ENCODE results near the gene SP1. TPM values are rescaled to one million over a fixed set of nuclear protein-coding genes. Genes with fewer than 3 reads are reported as not detected.

The SP1 gene
- total and polyA plus RNA-seq, 4 experiments from 2014 or later = 4.3 to 110 (median 59.7) TPM

DNA sequence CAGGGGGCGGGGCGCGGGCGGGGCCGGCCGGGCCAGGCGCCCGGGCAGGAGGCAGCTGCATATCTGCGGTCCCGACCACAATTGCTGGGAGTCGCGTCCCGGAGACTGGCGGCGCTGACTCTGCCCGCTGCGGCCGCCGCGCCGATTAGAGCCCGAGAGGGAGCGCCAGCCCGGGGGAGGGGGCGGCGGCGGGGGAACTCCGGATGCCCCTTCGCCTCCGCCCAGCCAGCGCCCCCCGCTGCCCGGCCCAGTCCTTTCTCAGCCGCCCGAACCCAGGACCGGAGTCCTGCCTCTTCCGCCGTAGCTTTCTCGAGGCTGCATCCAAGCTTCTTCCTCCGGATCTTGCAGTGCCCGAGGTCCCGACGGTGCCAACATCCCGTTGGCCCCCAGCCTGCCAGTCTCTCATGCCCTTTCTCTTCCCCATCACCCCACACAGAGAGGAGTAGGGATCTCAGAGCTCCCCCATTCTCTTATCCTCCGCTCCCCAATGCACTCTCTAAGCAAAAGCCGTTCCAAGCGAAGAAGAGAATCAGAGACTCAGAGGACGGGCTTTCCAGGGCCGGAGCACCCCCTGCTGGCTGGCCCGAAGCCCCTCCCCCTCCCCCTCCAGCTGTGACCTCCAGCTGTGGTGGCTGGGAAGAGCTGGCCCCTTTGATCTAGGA, 35.0 kb upstream of the SP1 start:
- H3K27me3 Mint-ChIP-seq = no peaks in the 10 kb centered on the region
- no peaks in the 10 kb centered on the region for H3K36me3 Mint-ChIP-seq
- Histone ChIP-seq H3K27me3 (ENCODE audit: insufficient read depth, low read length) (no peaks in the 10 kb centered on the region), H3K27ac (ENCODE audit: low read depth, low read length) (peak overlapping the region; percentile 44), H3K4me3 (ENCODE audit: low read length in 2 of 2) (peak overlapping the region in 1 of 2 donors; percentile 73), H3K36me3 (ENCODE audit: insufficient read depth, low read length) (no peaks in the 10 kb centered on the region), H3K4me1 (ENCODE audit: insufficient read depth, low read length) (peaks cover 7% of the 10 kb centered on the region), H3K9me3 (ENCODE audit: control insufficient read depth in 1 of 2, low read length in 2 of 2) (no peaks in the 10 kb centered on the region)
- H3K4me3 Mint-ChIP-seq = peak overlapping the region; percentile 94 to 99 (median 98)
- ChIA-PET CTCF (ENCODE audit: partially characterized antibody) (interaction anchor here (0.6 to 7.0 kb wide), 56 partner anchors 8 to 279 kb away, joined by 3 to 294 read pairs (median 4); partner anchors contain the start of genes AAAS, AMHR2, CSAD and ITGB7), POLR2A (ENCODE audit: partially characterized antibody) (interaction anchor here (0.6 to 4.1 kb wide), 19 partner anchors 10 to 331 kb away, joined by 3 to 111 read pairs (median 3); partner anchors contain the start of genes AAAS, ATP5MC2, MYG1 and PFDN5)
- intact Hi-C loops (cut with micrococcal nuclease) = loop anchor here (1.0 to 2.0 kb wide), 4 partner anchors 21 to 278 kb away; no protein-coding TSS in a partner anchor
- H3K9me3 Mint-ChIP-seq = peaks cover 0 to 1% (median 0%) of the 10 kb centered on the region in 8 donors
- H3K4me1 Mint-ChIP-seq = peaks cover 11 to 18% (median 14%) of the 10 kb centered on the region in 4 donors
- peak overlapping the region; percentile 68 to 97 (median 94) for H3K27ac Mint-ChIP-seq
- DNase-seq = peak; percentile 62 to 66 (median 65)

DNA sequence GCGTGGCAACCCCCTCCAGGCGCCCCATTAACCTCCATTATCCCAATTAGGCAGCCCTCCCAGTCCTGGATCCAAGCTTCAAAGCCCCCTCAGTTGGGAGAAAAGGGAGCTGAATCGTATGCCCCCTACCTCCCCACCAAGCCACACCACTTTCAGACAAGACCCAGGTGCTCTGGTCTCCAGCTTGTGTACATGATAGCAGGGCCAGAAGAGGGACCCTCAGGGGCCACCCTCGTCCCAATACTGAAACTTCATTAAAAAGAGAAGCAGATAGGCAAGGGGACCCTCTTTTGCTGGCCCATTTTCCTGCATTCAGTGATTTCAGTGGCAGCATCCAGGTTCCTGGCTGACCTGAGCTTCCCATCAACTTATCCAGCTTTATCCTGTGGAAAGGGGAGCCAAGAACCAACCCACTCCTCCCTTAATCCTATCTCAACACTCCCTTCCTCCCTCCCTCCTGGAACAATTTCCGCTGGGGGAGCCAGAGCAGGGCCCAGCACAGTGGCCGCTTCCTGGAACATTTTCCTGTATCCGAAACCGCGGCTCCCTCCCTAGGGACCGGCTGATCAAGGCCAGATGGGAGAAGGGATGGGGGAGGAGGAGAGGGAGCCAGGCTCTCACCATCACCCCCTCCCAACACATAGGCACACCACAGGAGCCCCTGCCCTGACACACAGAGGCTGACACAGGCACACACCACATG, 34.3 kb upstream of the SP1 start:
- peak overlapping the region in 6 of 7 donors; percentile 5 to 97 (median 58) for H3K27ac Mint-ChIP-seq
- H3K27me3 ChIP-seq (ENCODE audit: insufficient read depth, low read length) = no peaks in the 10 kb centered on the region
- ChIA-PET POLR2A (ENCODE audit: partially characterized antibody) (interaction anchor here (0.6 to 4.1 kb wide), 16 partner anchors 11 to 330 kb away, joined by 3 to 111 read pairs (median 3); partner anchors contain the start of genes AAAS, ATP5MC2, MYG1 and PFDN5), CTCF (ENCODE audit: partially characterized antibody) (interaction anchor here (0.5 to 7.0 kb wide), 54 partner anchors 8 to 280 kb away, joined by 3 to 294 read pairs (median 5); partner anchors contain the start of genes AAAS, AMHR2, CSAD and ITGB7)
- H3K4me3 Mint-ChIP-seq = peak overlapping the region; percentile 94 to 99 (median 98)
- H3K27me3 Mint-ChIP-seq = no peaks in the 10 kb centered on the region
- no peak for DNase-seq
- H3K4me1 Mint-ChIP-seq = peaks cover 11 to 18% (median 14%) of the 10 kb centered on the region in 4 donors
- no peaks in the 10 kb centered on the region for H3K9me3 ChIP-seq (ENCODE audit: control insufficient read depth in 1 of 2, low read length in 2 of 2)
- peak overlapping the region in 1 of 2 donors; percentile 73 for H3K4me3 ChIP-seq (ENCODE audit: low read length in 2 of 2)
- intact Hi-C loops (cut with micrococcal nuclease) = loop anchor here (1.0 to 2.0 kb wide), 4 partner anchors 21 to 279 kb away; no protein-coding TSS in a partner anchor
- H3K36me3 ChIP-seq (ENCODE audit: insufficient read depth, low read length) = no peaks in the 10 kb centered on the region
- H3K27ac ChIP-seq (ENCODE audit: low read depth, low read length) = no peak overlapping the region
- H3K4me1 ChIP-seq (ENCODE audit: insufficient read depth, low read length) = peaks cover 7% of the 10 kb centered on the region
- no peaks in the 10 kb centered on the region for H3K36me3 Mint-ChIP-seq
- H3K9me3 Mint-ChIP-seq = peaks cover 0 to 1% (median 0%) of the 10 kb centered on the region in 8 donors

DNA sequence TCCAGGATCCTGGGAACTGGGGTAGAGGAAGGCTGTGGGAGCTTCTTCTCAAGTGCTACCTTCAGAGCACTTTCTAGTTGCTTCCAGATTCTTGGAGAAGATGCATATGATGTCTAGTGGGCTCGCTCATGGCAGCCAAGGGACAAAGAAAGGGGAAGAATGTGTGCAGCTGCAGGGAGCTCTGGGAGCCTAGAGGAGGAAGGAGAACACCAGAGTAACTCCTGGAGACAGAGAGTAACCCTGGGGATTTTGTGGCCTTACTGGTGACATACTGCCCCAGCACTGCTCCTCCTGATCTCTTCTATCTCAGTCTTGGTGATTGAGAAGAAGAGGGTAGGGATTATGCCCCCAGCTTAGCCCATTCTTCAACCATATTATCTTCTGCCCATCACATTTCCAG, 33.5 kb upstream of the SP1 start:
- Histone ChIP-seq H3K4me1 (ENCODE audit: insufficient read depth, low read length) (peaks cover 7% of the 10 kb centered on the region), H3K4me3 (ENCODE audit: low read length in 2 of 2) (no peak overlapping the region), H3K9me3 (ENCODE audit: control insufficient read depth in 1 of 2, low read length in 2 of 2) (no peaks in the 10 kb centered on the region), H3K27me3 (ENCODE audit: insufficient read depth, low read length) (no peaks in the 10 kb centered on the region), H3K27ac (ENCODE audit: low read depth, low read length) (no peak overlapping the region), H3K36me3 (ENCODE audit: insufficient read depth, low read length) (no peaks in the 10 kb centered on the region)
- Mint-ChIP-seq H3K4me1 (peaks cover 11 to 18% (median 14%) of the 10 kb centered on the region in 4 donors), H3K27ac (peak overlapping the region in 1 of 7 donors; percentile 7), H3K27me3 (no peaks in the 10 kb centered on the region), H3K4me3 (peak overlapping the region in 3 of 8 donors; percentile 20 to 52 (median 46)), H3K9me3 (no peaks in the 10 kb centered on the region), H3K36me3 (no peaks in the 10 kb centered on the region)
- ChIA-PET POLR2A (ENCODE audit: partially characterized antibody) (interaction anchor here (4.1 kb wide), 1 partner anchor 22 kb away, joined by 111 read pairs; the partner anchor contains the start of gene AAAS), CTCF (ENCODE audit: partially characterized antibody) (interaction anchor here (1.1 to 7.0 kb wide), 8 partner anchors 11 to 186 kb away, joined by 3 to 294 read pairs (median 15); partner anchors contain the start of genes AAAS and SP7)
- no peak for DNase-seq
- intact Hi-C loops (cut with micrococcal nuclease) = no loop called here

DNA sequence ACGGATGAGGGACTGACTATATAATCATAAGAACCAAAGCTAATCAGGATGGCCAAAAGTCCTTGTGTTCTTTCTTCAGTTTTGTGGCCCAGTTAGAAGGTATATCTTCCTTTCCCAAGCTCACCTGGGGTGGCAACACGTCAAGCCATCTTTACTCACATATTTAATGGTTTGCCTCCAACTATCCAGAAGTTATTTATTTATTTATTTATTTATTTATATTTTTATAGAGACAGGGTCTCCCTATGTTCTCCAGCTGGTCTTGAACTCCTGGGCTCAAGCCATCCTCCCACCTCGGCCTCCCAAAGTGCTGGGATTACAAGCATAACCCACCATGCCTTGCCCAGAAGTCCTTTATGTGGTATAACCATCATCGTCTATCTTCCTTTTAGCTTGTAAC, 32.1 kb upstream of the SP1 start:
- Histone ChIP-seq H3K36me3 (ENCODE audit: insufficient read depth, low read length) (no peaks in the 10 kb centered on the region), H3K4me3 (ENCODE audit: low read length in 2 of 2) (no peak overlapping the region), H3K4me1 (ENCODE audit: insufficient read depth, low read length) (peaks cover 7% of the 10 kb centered on the region), H3K27me3 (ENCODE audit: insufficient read depth, low read length) (no peaks in the 10 kb centered on the region), H3K9me3 (ENCODE audit: control insufficient read depth in 1 of 2, low read length in 2 of 2) (no peaks in the 10 kb centered on the region), H3K27ac (ENCODE audit: low read depth, low read length) (no peak overlapping the region)
- ChIA-PET CTCF (ENCODE audit: partially characterized antibody) (interaction anchor here (0.7 to 10.8 kb wide), 9 partner anchors 24 to 189 kb away, joined by 3 to 294 read pairs (median 4); partner anchors contain the start of genes AAAS, AMHR2 and NPFF), POLR2A (ENCODE audit: partially characterized antibody) (interaction anchor here (1.3 kb wide), 1 partner anchor 24 kb away, joined by 4 read pairs; no protein-coding TSS in a partner anchor)
- Mint-ChIP-seq H3K27ac (no peak overlapping the region), H3K4me1 (peaks cover 15 to 24% (median 18%) of the 10 kb centered on the region in 4 donors), H3K9me3 (no peaks in the 10 kb centered on the region), H3K27me3 (no peaks in the 10 kb centered on the region), H3K36me3 (no peaks in the 10 kb centered on the region), H3K4me3 (no peak overlapping the region)
- intact Hi-C loops (cut with micrococcal nuclease) = no loop called here
- DNase-seq = no peak

DNA sequence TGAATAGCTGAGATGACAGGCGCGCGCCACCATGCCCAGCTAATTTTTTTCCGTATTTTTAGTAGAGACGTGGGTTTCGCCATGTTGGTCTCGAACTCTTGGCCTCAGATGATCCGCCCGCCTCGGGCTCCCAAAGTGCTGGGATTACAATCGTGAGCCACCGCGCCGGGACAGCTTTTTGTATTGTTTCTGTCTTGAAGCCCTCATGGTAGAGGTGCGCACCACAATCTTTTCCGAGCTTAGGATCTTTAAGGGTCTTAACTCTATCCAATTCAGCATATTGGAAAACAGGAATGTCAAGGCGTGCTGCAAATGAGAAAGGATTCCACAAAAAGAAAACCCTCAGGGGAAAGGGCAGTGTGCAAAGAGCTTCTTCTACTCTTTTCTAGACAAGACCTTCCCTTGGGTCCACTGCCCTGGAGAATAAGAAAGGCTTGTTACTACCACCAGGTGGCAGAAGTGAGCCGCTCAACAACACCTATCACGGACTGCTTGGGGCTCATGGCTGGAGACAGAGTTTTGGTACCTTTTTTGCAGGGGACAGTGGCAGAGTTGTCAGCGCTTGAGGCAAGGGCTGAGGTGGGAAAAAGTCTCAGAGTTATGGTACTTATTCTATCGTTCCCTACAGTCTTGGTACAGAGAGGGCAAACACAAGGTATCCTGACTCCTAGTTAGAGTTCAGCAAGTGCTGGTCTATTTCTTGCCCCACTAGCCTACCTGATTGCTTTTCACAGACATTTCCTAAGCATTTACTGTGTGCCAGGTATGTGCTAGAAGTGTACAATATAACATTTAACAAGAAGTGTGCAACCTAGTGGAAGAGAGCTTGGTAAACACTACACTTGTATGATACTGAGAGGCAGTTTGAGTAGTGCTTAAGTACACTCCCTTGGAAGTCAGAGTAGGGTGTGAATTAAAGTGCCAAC, 27.4 kb upstream of the SP1 start:
- H3K4me3 ChIP-seq (ENCODE audit: low read length in 2 of 2) = no peak overlapping the region
- Mint-ChIP-seq H3K4me1 (peaks cover 4 to 7% (median 6%) of the 10 kb centered on the region in 4 donors), H3K27me3 (no peaks in the 10 kb centered on the region), H3K4me3 (peak overlapping the region in 2 of 8 donors; percentile 1 to 7), H3K9me3 (no peaks in the 10 kb centered on the region), H3K36me3 (no peaks in the 10 kb centered on the region), H3K27ac (peak overlapping the region in 4 of 7 donors; percentile 1 to 70 (median 26))
- H3K27ac ChIP-seq (ENCODE audit: low read depth, low read length) = no peak overlapping the region
- no peaks in the 10 kb centered on the region for H3K27me3 ChIP-seq (ENCODE audit: insufficient read depth, low read length)
- no peaks in the 10 kb centered on the region for H3K36me3 ChIP-seq (ENCODE audit: insufficient read depth, low read length)
- no peaks in the 10 kb centered on the region for H3K4me1 ChIP-seq (ENCODE audit: insufficient read depth, low read length)
- ChIA-PET POLR2A (ENCODE audit: partially characterized antibody) (interaction anchor here (0.5 to 2.0 kb wide), 15 partner anchors 27 to 156 kb away, joined by 3 to 22 read pairs (median 4); partner anchors contain the start of genes AAAS, AMHR2, PRR13 and SP1), CTCF (ENCODE audit: partially characterized antibody) (interaction anchor here (0.7 to 10.8 kb wide), 49 partner anchors 8 to 308 kb away, joined by 3 to 203 read pairs (median 5); partner anchors contain the start of genes AAAS, AMHR2, NPFF and PRR13)
- intact Hi-C loops (cut with micrococcal nuclease) = loop anchor here (1.0 kb wide), 2 partner anchors 30 to 69 kb away; no protein-coding TSS in a partner anchor
- DNase-seq = peak; percentile 82 to 84 (median 84)
- no peaks in the 10 kb centered on the region for H3K9me3 ChIP-seq (ENCODE audit: control insufficient read depth in 1 of 2, low read length in 2 of 2)

DNA sequence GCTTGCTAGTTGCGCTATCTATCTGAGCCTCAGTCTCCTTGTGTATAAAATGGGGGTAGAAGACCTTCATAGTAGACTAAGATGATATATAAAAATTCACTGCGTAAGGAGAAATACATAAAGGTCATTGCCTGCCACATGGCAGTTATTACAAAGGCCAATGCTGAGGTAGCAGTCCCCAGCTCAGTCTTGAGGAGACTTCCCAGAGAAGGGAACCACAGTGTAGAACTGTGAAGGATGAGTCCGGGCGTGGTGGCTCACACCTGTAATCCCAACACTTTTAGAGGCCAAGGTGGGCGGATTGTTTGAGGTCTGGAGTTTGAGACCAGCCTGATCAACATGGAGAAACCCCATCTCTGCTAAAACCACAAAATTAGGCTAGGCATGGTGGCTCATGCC, 26.7 kb upstream of the SP1 start:
- Mint-ChIP-seq H3K27me3 (no peaks in the 10 kb centered on the region), H3K27ac (no peak overlapping the region), H3K4me1 (peaks cover 4 to 7% (median 6%) of the 10 kb centered on the region in 4 donors), H3K4me3 (no peak overlapping the region), H3K36me3 (no peaks in the 10 kb centered on the region), H3K9me3 (no peaks in the 10 kb centered on the region)
- Histone ChIP-seq H3K4me3 (ENCODE audit: low read length in 2 of 2) (no peak overlapping the region), H3K27ac (ENCODE audit: low read depth, low read length) (no peak overlapping the region), H3K36me3 (ENCODE audit: insufficient read depth, low read length) (no peaks in the 10 kb centered on the region), H3K27me3 (ENCODE audit: insufficient read depth, low read length) (no peaks in the 10 kb centered on the region), H3K9me3 (ENCODE audit: control insufficient read depth in 1 of 2, low read length in 2 of 2) (no peaks in the 10 kb centered on the region), H3K4me1 (ENCODE audit: insufficient read depth, low read length) (no peaks in the 10 kb centered on the region)
- no peak for DNase-seq
- intact Hi-C loops (cut with micrococcal nuclease) = no loop called here
- ChIA-PET POLR2A (ENCODE audit: partially characterized antibody) (interaction anchor here (0.6 to 2.0 kb wide), 7 partner anchors 26 to 145 kb away, joined by 3 to 22 read pairs (median 5); partner anchors contain the start of genes AMHR2, PRR13 and SP1), CTCF (ENCODE audit: partially characterized antibody) (interaction anchor here (1.4 to 10.8 kb wide), 17 partner anchors 8 to 157 kb away, joined by 3 to 203 read pairs (median 13); partner anchors contain the start of genes AAAS, AMHR2, NPFF and SP1)
